Lower lobe of right lung (tissue), 2 donors: ENCODE measurements around the gene SLC35F3. TPM values are rescaled to one million over a fixed set of nuclear protein-coding genes. Genes with fewer than 3 reads are reported as not detected.

Experiments
- ATAC-seq, 2 donors: fragments of 200-7000 bp; cut with Tn5 transposase; one replicate each; pipeline ENCODE4 v1.9.1; 2020 to 2022; ENCODE audit warnings: mild to moderate bottlenecking in 2 of 2, moderate library complexity in 2 of 2
- DNase-seq: peaks from one replicate; pipeline ENCODE4 v3.0.0-alpha.2; 2020
- H3K27ac ChIP-seq: fragments of 200-600 bp; one replicate; pipeline ENCODE4 v1.8.0; 2022
- H3K27me3 ChIP-seq: fragments of 200-600 bp; one replicate; pipeline ENCODE4 v1.8.0; 2022; ENCODE audit warnings: low read depth
- H3K36me3 ChIP-seq: fragments of 200-600 bp; one replicate; pipeline ENCODE4 v1.8.0; 2022; ENCODE audit warnings: mild to moderate bottlenecking
- H3K4me1 ChIP-seq: fragments of 200-600 bp; one replicate; pipeline ENCODE4 v1.8.0; 2022
- H3K4me3 ChIP-seq: fragments of 200-600 bp; one replicate; pipeline ENCODE4 v1.8.0; 2022; ENCODE audit warnings: mild to moderate bottlenecking
- H3K9me3 ChIP-seq: fragments of 200-600 bp; one replicate; pipeline ENCODE4 v1.8.0; 2022
- CTCF ChIP-seq: fragments of 200-600 bp; IDR thresholded peaks from one replicate; pipeline ENCODE4 v1.8.0; 2022; ENCODE audit warnings: antibody characterized with exemption, mild to moderate bottlenecking
- intact Hi-C: fragments of 100-400 bp; cut with DNase I; formaldehyde crosslinking; loops from one replicate; pipeline ENCODE4 v1.11.0; 2022
- total RNA-seq: library from RNA; stranded (reverse); fragmentation: NEBNext Ultra II Directional; extraction: Animal tissue kit (Norgen Biotek cat#: 25700); gene quantifications from one replicate; pipeline ENCODE4 v1.2.1, GENCODE V29; 2021
- donor health status: DM: no; HTN: yes; CAD: no; lungs with severe emphysema.

SLC35F3 gene
- total RNA-seq, 1 donor from 2014 or later = 0.41 TPM

- no peak for ATAC-seq
- Histone ChIP-seq H3K9me3 (no peaks in the 10 kb centered on the region), H3K4me1 (no peaks in the 10 kb centered on the region), H3K36me3 (no peaks in the 10 kb centered on the region), H3K27me3 (no peaks in the 10 kb centered on the region), H3K4me3 (no peak overlapping the region), H3K27ac (no peak overlapping the region)
- intact Hi-C loops = no loop called here
- no peak for TF ChIP-seq CTCF
- no peak for DNase-seq
These were observed 351.9 kb downstream of the SLC35F3 start for GRCh38 chr1:234256359-234256758.

DNA sequence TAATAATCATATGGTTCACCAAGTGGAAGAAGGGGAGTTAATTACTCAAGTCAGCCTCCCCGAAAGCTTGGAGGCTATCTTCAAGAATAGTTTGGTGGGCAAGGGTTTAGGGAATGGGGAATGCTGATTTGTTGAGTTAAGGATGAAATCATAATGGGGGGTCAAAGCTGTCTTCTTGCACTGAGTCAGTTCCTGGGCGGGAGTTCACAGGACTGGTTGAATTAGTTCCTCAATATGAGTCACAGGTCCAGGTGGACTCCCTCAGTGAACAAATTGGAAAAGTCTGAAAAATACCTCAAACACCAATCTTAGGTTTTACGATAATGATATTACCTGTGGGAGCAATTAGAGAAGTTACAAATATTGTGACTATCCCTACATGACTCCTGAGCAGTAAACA is 353.6 kb downstream of the SLC35F3 start:
- H3K36me3 ChIP-seq = no peaks in the 10 kb centered on the region
- no peak overlapping the region for H3K27ac ChIP-seq
- no peaks in the 10 kb centered on the region for H3K4me1 ChIP-seq
- no peak for ATAC-seq
- no peaks in the 10 kb centered on the region for H3K27me3 ChIP-seq
- intact Hi-C loops = no loop called here
- no peak for TF ChIP-seq CTCF
- H3K4me3 ChIP-seq = no peak overlapping the region
- DNase-seq = no peak
- H3K9me3 ChIP-seq = no peaks in the 10 kb centered on the region

GRCh38 chr1:234260578-234260977 is 356.1 kb downstream of the SLC35F3 start:
- H3K27me3 ChIP-seq = no peaks in the 10 kb centered on the region
- no peak for ATAC-seq
- intact Hi-C loops = no loop called here
- no peaks in the 10 kb centered on the region for H3K36me3 ChIP-seq
- no peaks in the 10 kb centered on the region for H3K9me3 ChIP-seq
- no peak for DNase-seq
- no peak for TF ChIP-seq CTCF
- H3K27ac ChIP-seq = no peak overlapping the region
- no peak overlapping the region for H3K4me3 ChIP-seq
- H3K4me1 ChIP-seq = no peaks in the 10 kb centered on the region

- ATAC-seq = no peak
- Histone ChIP-seq H3K4me1 (no peaks in the 10 kb centered on the region), H3K36me3 (no peaks in the 10 kb centered on the region), H3K27ac (no peak overlapping the region), H3K9me3 (no peaks in the 10 kb centered on the region), H3K4me3 (no peak overlapping the region), H3K27me3 (no peaks in the 10 kb centered on the region)
- no peak for DNase-seq
- intact Hi-C loops = no loop called here
- TF ChIP-seq CTCF = no peak
These were observed 357.1 kb downstream of the SLC35F3 start for GRCh38 chr1:234261545-234261944.

DNA sequence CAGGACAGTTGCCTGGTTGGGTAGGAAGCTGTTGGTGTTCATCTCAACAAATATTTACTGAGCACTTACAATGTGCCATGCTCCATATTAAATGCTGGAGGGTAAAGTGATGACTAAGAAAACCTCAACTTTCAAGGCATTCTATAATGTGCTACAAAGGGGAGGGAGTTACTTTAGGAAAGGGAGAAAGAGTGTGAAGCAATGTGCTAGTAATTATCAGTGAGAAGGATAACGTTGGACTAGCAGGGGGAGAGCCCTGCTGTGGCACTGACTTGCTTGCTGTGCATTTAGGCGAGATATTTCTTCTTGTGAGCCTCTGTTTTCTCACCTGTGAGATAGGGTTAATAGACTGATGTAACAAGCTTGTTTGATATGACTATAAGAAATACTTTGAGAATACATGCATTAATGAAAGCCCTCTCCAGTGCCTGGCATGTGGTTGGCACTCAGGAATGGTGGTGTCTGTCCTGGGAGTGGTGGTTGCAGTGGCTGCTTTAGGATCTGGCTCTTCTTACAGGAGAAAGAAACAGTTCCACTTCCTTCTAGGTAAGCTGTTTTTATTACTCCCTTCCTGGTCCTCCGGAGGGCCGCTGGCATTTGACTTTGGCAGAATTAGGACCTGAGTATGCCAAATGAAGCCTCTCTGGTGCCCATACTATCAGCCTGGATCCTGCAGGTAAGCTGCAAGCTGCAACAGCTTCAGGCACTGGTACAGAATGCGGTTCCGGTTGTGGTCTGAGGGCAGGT is 357.7 kb downstream of the SLC35F3 start:
- H3K9me3 ChIP-seq = no peaks in the 10 kb centered on the region
- no peaks in the 10 kb centered on the region for H3K36me3 ChIP-seq
- ATAC-seq = no peak
- no peak for DNase-seq
- no peaks in the 10 kb centered on the region for H3K27me3 ChIP-seq
- no peaks in the 10 kb centered on the region for H3K4me1 ChIP-seq
- TF ChIP-seq CTCF = no peak
- intact Hi-C loops = no loop called here
- no peak overlapping the region for H3K4me3 ChIP-seq
- no peak overlapping the region for H3K27ac ChIP-seq
